ENCODE results near the gene PCNT.

The PCNT gene

GRCh38 chr21:46435786-46436227, 111.9 kb downstream of the PCNT start:
- no peak overlapping the region for H3K4me3 ChIP-seq (replicated peaks; ENCODE audit: insufficient read depth, low read length)
- 0 out of 2 replicates have a peak overlapping the region, but pooled peaks have one; percentile 11 for H3K27ac ChIP-seq (replicated peaks)
- no peak for DNase-seq (ENCODE audit: low read depth in 1 of 2, low spot score in 1 of 2)
- TF ChIP-seq GABPA (IDR thresholded peaks at IDR 0.05; ENCODE audit: low read depth), result no peak
- no peak for TF ChIP-seq SPI1 (IDR thresholded peaks at IDR 0.05; ENCODE audit: borderline replicate concordance, low read depth)
- no peaks in the 10 kb centered on the region for H3K27me3 ChIP-seq (ENCODE audit: insufficient read depth, poor library complexity, severe bottlenecking)

GRCh38 chr21:46436621-46437020, 112.7 kb downstream of the PCNT start:
- TF ChIP-seq CTCF (IDR thresholded peaks at IDR 0.05; ENCODE audit: insufficient read depth, low read length) (no peak), SPI1 (IDR thresholded peaks at IDR 0.05; ENCODE audit: borderline replicate concordance, low read depth) (no peak), POLR2AphosphoS5 (IDR thresholded peaks at IDR 0.05; ENCODE audit: low read depth) (no peak), GABPA (IDR thresholded peaks at IDR 0.05; ENCODE audit: low read depth) (no peak), REST (IDR thresholded peaks at IDR 0.05; ENCODE audit: insufficient replicate concordance, low read depth) (no peak)
- Histone ChIP-seq H3K4me3 (replicated peaks; ENCODE audit: insufficient read depth, low read length) (no peak overlapping the region), H3K27me3 (ENCODE audit: insufficient read depth, poor library complexity, severe bottlenecking) (no peaks in the 10 kb centered on the region), H3K27ac (replicated peaks) (peak overlapping the region; percentile 24; the same call in 1 of the 2 replicates)
- peak in 1 of 2 experiments; percentile 15 for DNase-seq (ENCODE audit: low read depth in 1 of 2, low spot score in 1 of 2)

GRCh38 chr21:46437096-46437498, 113.1 kb downstream of the PCNT start:
- no peaks in the 10 kb centered on the region for H3K27me3 ChIP-seq (ENCODE audit: insufficient read depth, poor library complexity, severe bottlenecking)
- peak overlapping the region; percentile 24; the same call in 1 of the 2 replicates for H3K27ac ChIP-seq (replicated peaks)
- peak in 1 of 2 experiments; percentile 29 for DNase-seq (ENCODE audit: low read depth in 1 of 2, low spot score in 1 of 2)
- H3K4me3 ChIP-seq (replicated peaks; ENCODE audit: insufficient read depth, low read length), result no peak overlapping the region
- TF ChIP-seq REST (IDR thresholded peaks at IDR 0.05; ENCODE audit: insufficient replicate concordance, low read depth) (no peak), POLR2AphosphoS5 (IDR thresholded peaks at IDR 0.05; ENCODE audit: low read depth) (no peak), SPI1 (IDR thresholded peaks at IDR 0.05; ENCODE audit: borderline replicate concordance, low read depth) (peak; percentile 38; the same call in 1 of the 2 replicates)

GRCh38 chr21:46437511-46437910, 113.6 kb downstream of the PCNT start:
- DNase-seq (ENCODE audit: low read depth in 1 of 2, low spot score in 1 of 2), result no peak
- H3K4me3 ChIP-seq (replicated peaks; ENCODE audit: insufficient read depth, low read length), result no peak overlapping the region
- TF ChIP-seq SPI1 (IDR thresholded peaks at IDR 0.05; ENCODE audit: borderline replicate concordance, low read depth) (no peak), CTCF (IDR thresholded peaks at IDR 0.05; ENCODE audit: insufficient read depth, low read length) (no peak), GABPA (IDR thresholded peaks at IDR 0.05; ENCODE audit: low read depth) (no peak), REST (IDR thresholded peaks at IDR 0.05; ENCODE audit: insufficient replicate concordance, low read depth) (no peak), POLR2AphosphoS5 (IDR thresholded peaks at IDR 0.05; ENCODE audit: low read depth) (no peak)

More at GRCh38 chr21:46437511-46437910, 113.6 kb downstream of the PCNT start:
- no peaks in the 10 kb centered on the region for H3K27me3 ChIP-seq (ENCODE audit: insufficient read depth, poor library complexity, severe bottlenecking)
- 0 out of 2 replicates have a peak overlapping the region, but pooled peaks have one; percentile 1 for H3K27ac ChIP-seq (replicated peaks)
